CD14-positive monocyte (primary cell): ENCODE data around the gene CIPC. TPM values are rescaled to one million over a fixed set of nuclear protein-coding genes. Genes with fewer than 3 reads are reported as not detected.
A peak's percentile ranks its signal among the peaks of the same experiment; 100 is the strongest.

Experiments used
- DNase-seq, 3 donors: peaks; one replicate each; pipeline ENCODE4 v3.0.0-alpha.2; 2011 to 2022
- H2AFZ ChIP-seq: 2 replicates; pipeline ENCODE4 v1.6.0; 2012; ENCODE audit warnings: mild to moderate bottlenecking, low read depth, low read length, inconsistent platforms; ENCODE audit not compliant: insufficient read depth, poor library complexity, severe bottlenecking
- H3K27ac ChIP-seq, 2 donors: 1 replicate in 1 of 2; 2 replicates in 1 of 2; pipeline ENCODE4 v1.5.1; 2012 to 2013; ENCODE audit warnings: low read length in 2 of 2, control low read depth in 1 of 2, inconsistent platforms in 1 of 2, low read depth in 1 of 2, mild to moderate bottlenecking in 1 of 2
- H3K27me3 ChIP-seq, 2 donors: one replicate each; pipeline versions ENCODE4 v1.6.0 to v1.6.1; 2011 to 2013; ENCODE audit warnings: low read length in 2 of 2; ENCODE audit not compliant: control insufficient read depth in 2 of 2, insufficient read depth in 2 of 2
- H3K36me3 ChIP-seq, 2 donors: replicated peaks in 1 of 2; 1 replicate in 1 of 2; 2 replicates in 1 of 2; pipeline versions ENCODE4 v1.5.1 to v1.6.1; 2012 to 2013; ENCODE audit warnings: low read length in 2 of 2, control low read depth in 1 of 2, inconsistent platforms in 1 of 2, mild to moderate bottlenecking in 1 of 2; ENCODE audit not compliant: insufficient read depth in 2 of 2, control insufficient read depth in 1 of 2
- H3K4me1 ChIP-seq, 2 donors: 1 replicate in 1 of 2; 2 replicates in 1 of 2; pipeline versions ENCODE4 v1.5.1 to v1.6.1; 2012 to 2013; ENCODE audit warnings: low read length in 2 of 2, control low read depth in 1 of 2, inconsistent platforms in 1 of 2, mild to moderate bottlenecking in 1 of 2, moderate library complexity in 1 of 2; ENCODE audit not compliant: insufficient read depth in 2 of 2, control insufficient read depth in 1 of 2
- H3K4me2 ChIP-seq: replicated peaks from 2 replicates; pipeline ENCODE3; 2012; ENCODE audit warnings: low read length, moderate library complexity, mild to moderate bottlenecking; ENCODE audit not compliant: poor library complexity, severe bottlenecking; ENCODE audit errors: extremely low read depth
- H3K4me3 ChIP-seq, 3 experiments: fragments of 200-600 bp in 1 of 3; sonication (generic) in 1 of 3; replicated peaks in 1 of 3; 1 replicate in 2 of 3; 2 replicates in 1 of 3; pipeline ENCODE4 v1.5.1; 2011 to 2013; ENCODE audit warnings: low read length in 3 of 3, mild to moderate bottlenecking in 3 of 3, control low read depth in 2 of 3, low read depth in 2 of 3, inconsistent platforms in 1 of 3, moderate library complexity in 1 of 3
- H3K79me2 ChIP-seq: 2 replicates; pipeline ENCODE4 v1.6.0; 2012; ENCODE audit warnings: mild to moderate bottlenecking, control low read depth, inconsistent platforms, low read length, moderate library complexity; ENCODE audit not compliant: insufficient read depth
- H3K9ac ChIP-seq: 2 replicates; pipeline ENCODE4 v1.6.0; 2017; ENCODE audit warnings: low read length, mild to moderate bottlenecking; ENCODE audit not compliant: insufficient read depth, poor library complexity, severe bottlenecking
- H3K9me3 ChIP-seq, 2 donors: replicated peaks in 1 of 2; 1 replicate in 1 of 2; 2 replicates in 1 of 2; pipeline versions ENCODE4 v1.5.1 to v1.6.1; 2012 to 2013; ENCODE audit warnings: low read length in 2 of 2, control low read depth in 1 of 2; ENCODE audit not compliant: control insufficient read depth in 1 of 2, insufficient read depth in 1 of 2
- H4K20me1 ChIP-seq: 2 replicates; pipeline ENCODE4 v1.6.0; 2012; ENCODE audit warnings: mild to moderate bottlenecking, low read length, control low read depth, moderate library complexity; ENCODE audit not compliant: insufficient read depth
- H3K27ac Mint-ChIP-seq, 7 donors: one replicate each; pipeline ENCODE4 v1.8.0; 2020; ENCODE audit warnings: mild to moderate bottlenecking in 7 of 7, mixed read lengths in 7 of 7, moderate library complexity in 6 of 7, inconsistent platforms in 2 of 7
- H3K27me3 Mint-ChIP-seq, 3 donors: one replicate each; pipeline ENCODE4 v1.8.0; 2021 to 2022; ENCODE audit warnings: low read depth in 3 of 3, mild to moderate bottlenecking in 3 of 3, mixed read lengths in 3 of 3, moderate library complexity in 3 of 3, inconsistent platforms in 1 of 3
- H3K36me3 Mint-ChIP-seq, 2 donors: one replicate each; pipeline ENCODE4 v1.8.0; 2020; ENCODE audit warnings: mixed read lengths in 2 of 2, inconsistent platforms in 1 of 2, mild to moderate bottlenecking in 1 of 2
- H3K4me1 Mint-ChIP-seq: one replicate; pipeline ENCODE4 v1.8.0; 2020; ENCODE audit warnings: mild to moderate bottlenecking, mixed read lengths
- H3K4me3 Mint-ChIP-seq, 2 donors: one replicate each; pipeline ENCODE4 v1.8.0; 2020; ENCODE audit warnings: mild to moderate bottlenecking in 2 of 2, mixed read lengths in 2 of 2, moderate library complexity in 1 of 2
- H3K9me3 Mint-ChIP-seq, 7 donors: one replicate each; pipeline ENCODE4 v1.8.0; 2020 to 2022; ENCODE audit warnings: mixed read lengths in 7 of 7, mild to moderate bottlenecking in 6 of 7, moderate library complexity in 6 of 7, inconsistent platforms in 2 of 7
- CTCF ChIP-seq: fragments of 200-600 bp; IDR thresholded peaks from one replicate; pipeline ENCODE4 v1.8.0; 2022; ENCODE audit warnings: antibody characterized with exemption, mild to moderate bottlenecking
- WGBS: methylation state at CpG from one replicate; pipeline ENCODE4 v1.1.5; 2013; ENCODE audit warnings: missing lambda C conversion rate; ENCODE audit not compliant: insufficient coverage; 5-methylcytosine and 5-hydroxymethylcytosine counted together
- intact Hi-C, 2 donors: fragments of 100-400 bp; cut with micrococcal nuclease; formaldehyde crosslinking; loops; one replicate each; pipeline versions ENCODE4 v1.15.0 to v1.15.1; 2023
- polyA plus RNA-seq, 3 donors: library from polyadenylated mRNA; depleted of rRNA in 1 of 3; unstranded in 2 of 3; stranded (reverse) in 1 of 3; fragments of 300-500 nt in 2 of 3; fragments of >200 nt in 1 of 3; fragmentation: Illumina TruSeq in 2 of 3; gene quantifications; 1 replicate in 2 of 3; 2 replicates in 1 of 3; pipeline ENCODE4 v1.2.3, GENCODE V29; 2012 to 2021

CIPC gene
- polyA plus RNA-seq, 3 donors: 4.4 to 11.2 (median 7.0) TPM

DNA sequence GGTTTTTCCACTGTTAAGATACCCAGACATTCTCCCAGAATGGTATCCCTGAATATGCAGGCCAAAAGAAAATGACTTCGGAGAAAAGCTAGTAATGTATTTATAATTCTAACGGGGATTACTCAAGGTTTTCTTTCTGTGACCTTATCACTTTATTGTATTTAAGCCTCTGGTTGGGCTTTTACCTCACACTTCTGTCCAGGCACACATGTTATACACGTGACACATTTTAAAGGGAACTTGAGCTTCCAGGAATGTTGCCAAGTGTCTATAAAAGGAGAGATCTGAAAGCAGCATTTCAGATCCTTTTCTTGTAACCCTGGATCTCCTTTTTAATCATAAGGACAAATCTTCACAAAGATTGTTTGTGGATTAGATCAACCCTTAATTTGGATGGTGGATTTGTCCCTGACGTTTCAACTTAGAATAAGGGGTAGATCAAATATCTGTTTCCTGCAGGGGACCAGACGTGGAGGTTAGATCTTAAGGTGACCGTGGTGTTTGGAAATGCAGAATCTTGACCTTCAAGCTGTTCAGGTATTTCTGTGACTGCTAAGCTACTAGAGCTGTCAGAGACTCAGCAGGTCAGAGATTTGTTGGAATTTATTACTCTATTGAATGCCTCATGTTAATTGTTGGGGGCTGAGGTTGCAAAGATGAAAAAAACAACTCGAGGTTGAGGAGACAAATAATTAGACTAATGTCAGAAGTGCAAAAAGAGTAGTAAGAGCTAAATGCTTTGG lies 1.5 kb downstream of the CIPC start:
- no peaks in the 10 kb centered on the region for H3K9me3 ChIP-seq
- H2AFZ ChIP-seq: no peak overlapping the region
- H3K4me3 Mint-ChIP-seq: peak overlapping the region in 1 of 2 donors; percentile 94
- no peak overlapping the region for H3K4me2 ChIP-seq
- peaks cover 9% of the 10 kb centered on the region for H3K79me2 ChIP-seq
- peak overlapping the region in 1 of 2 donors; percentile 96 for H3K27ac ChIP-seq
- peaks cover 0 to 2% (median 1%) of the 10 kb centered on the region in 3 donors for H3K27me3 Mint-ChIP-seq
- H3K4me1 ChIP-seq: peaks cover 24 to 29% of the 10 kb centered on the region in 2 donors
- H3K36me3 Mint-ChIP-seq: peaks cover 6 to 9% of the 10 kb centered on the region in 2 donors
- peak; percentile 35 to 66 (median 58) for DNase-seq
- TF ChIP-seq CTCF: no peak
- intact Hi-C loops: loop anchor here (5.0 to 10.0 kb wide), 4 partner anchors 137 to 387 kb away; no protein-coding TSS in a partner anchor
- H3K36me3 ChIP-seq: no peaks in the 10 kb centered on the region
- no peaks in the 10 kb centered on the region for H4K20me1 ChIP-seq
- 74% methylated on average over 3 of the region's 7 CpGs for WGBS
- no peak overlapping the region for H3K9ac ChIP-seq
- H3K27ac Mint-ChIP-seq: peak overlapping the region in 6 of 7 donors; percentile 2 to 97 (median 94)
- peak overlapping the region in 1 of 3 experiments; percentile 91 for H3K4me3 ChIP-seq
- peaks cover 27% of the 10 kb centered on the region for H3K4me1 Mint-ChIP-seq
- no peaks in the 10 kb centered on the region for H3K9me3 Mint-ChIP-seq
- H3K27me3 ChIP-seq: no peaks in the 10 kb centered on the region

GRCh38 chr14:77100961-77101360 lies 2.9 kb downstream of the CIPC start:
- H3K4me2 ChIP-seq: no peak overlapping the region
- no peak for TF ChIP-seq CTCF
- peaks cover 0 to 2% (median 1%) of the 10 kb centered on the region in 3 donors for H3K27me3 Mint-ChIP-seq
- peaks cover 25% of the 10 kb centered on the region for H3K4me1 Mint-ChIP-seq
- no peaks in the 10 kb centered on the region for H3K27me3 ChIP-seq
- no peak overlapping the region for H3K9ac ChIP-seq
- no CpG with 5 or more reads among the region's 3 CpGs for WGBS
- DNase-seq: no peak
- H3K27ac Mint-ChIP-seq: no peak overlapping the region
- intact Hi-C loops: no loop called here
- no peak overlapping the region for H3K4me3 Mint-ChIP-seq
- H3K9me3 ChIP-seq: no peaks in the 10 kb centered on the region
- H3K4me3 ChIP-seq: no peak overlapping the region
- H3K27ac ChIP-seq: no peak overlapping the region
- H4K20me1 ChIP-seq: no peaks in the 10 kb centered on the region
- H3K9me3 Mint-ChIP-seq: no peaks in the 10 kb centered on the region
- H2AFZ ChIP-seq: no peak overlapping the region
- peaks cover 9% of the 10 kb centered on the region for H3K79me2 ChIP-seq
- H3K36me3 ChIP-seq: peaks cover 0 to 6% of the 10 kb centered on the region in 2 donors
- peaks cover 6 to 13% of the 10 kb centered on the region in 2 donors for H3K36me3 Mint-ChIP-seq
- H3K4me1 ChIP-seq: peaks cover 24 to 29% of the 10 kb centered on the region in 2 donors
